Measurements from ENCODE around the gene SPATA6.

SPATA6 gene

DNA sequence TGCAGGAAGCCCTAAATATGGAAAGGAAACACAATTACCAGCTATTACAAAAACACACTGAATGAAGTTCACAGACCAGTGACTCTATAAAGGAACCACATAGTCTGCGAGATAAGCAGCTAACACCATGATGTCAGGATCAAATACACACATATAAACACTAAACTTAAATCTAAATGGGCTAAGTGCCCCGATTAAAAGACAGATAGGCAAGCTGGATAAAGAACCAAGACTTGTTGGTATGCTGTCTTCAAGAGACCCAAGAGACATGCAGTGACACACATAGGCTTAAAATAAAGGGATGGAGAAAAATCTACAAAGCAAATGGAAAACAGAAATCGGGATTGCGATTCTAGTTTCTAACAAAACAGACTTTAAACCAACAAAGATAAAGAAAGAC lies 127.6 kb downstream of the SPATA6 start:
- ChIA-PET CTCF (no interaction called here), POLR2A (no interaction called here)
- no peak for TF ChIP-seq FOXA1 (IDR thresholded peaks at IDR 0.05)
- no peak for TF ChIP-seq ELF4 (IDR thresholded peaks at IDR 0.05)
- TF ChIP-seq CTBP1 (IDR thresholded peaks at IDR 0.05; ENCODE audit: borderline replicate concordance) = no peak
- no peak for TF ChIP-seq ARNT (IDR thresholded peaks at IDR 0.05)
- TF ChIP-seq LEF1 (IDR thresholded peaks at IDR 0.05; ENCODE audit: borderline replicate concordance) = no peak
- no peak for TF ChIP-seq TARDBP (IDR thresholded peaks at IDR 0.05)
- no peak for TF ChIP-seq ZNF384 (IDR thresholded peaks at IDR 0.05)
- no peak for TF ChIP-seq NFRKB (IDR thresholded peaks at IDR 0.05)
- no peak for TF ChIP-seq HDGF (IDR thresholded peaks at IDR 0.05; ENCODE audit: borderline replicate concordance)
- no peak for TF ChIP-seq BHLHE40 (IDR thresholded peaks at IDR 0.05; ENCODE audit: borderline replicate concordance)
- no peak for TF ChIP-seq SUZ12 (IDR thresholded peaks at IDR 0.05)
- no peak for TF ChIP-seq L3MBTL2 (conservative IDR thresholded peaks at IDR 0.05)
- TF ChIP-seq FOXK2 (IDR thresholded peaks at IDR 0.05) = no peak
- no peak for TF ChIP-seq SP1 (IDR thresholded peaks at IDR 0.05)
- TF ChIP-seq FOXM1 (IDR thresholded peaks at IDR 0.05; ENCODE audit: borderline replicate concordance) = no peak
- TF ChIP-seq, protein P1, sequence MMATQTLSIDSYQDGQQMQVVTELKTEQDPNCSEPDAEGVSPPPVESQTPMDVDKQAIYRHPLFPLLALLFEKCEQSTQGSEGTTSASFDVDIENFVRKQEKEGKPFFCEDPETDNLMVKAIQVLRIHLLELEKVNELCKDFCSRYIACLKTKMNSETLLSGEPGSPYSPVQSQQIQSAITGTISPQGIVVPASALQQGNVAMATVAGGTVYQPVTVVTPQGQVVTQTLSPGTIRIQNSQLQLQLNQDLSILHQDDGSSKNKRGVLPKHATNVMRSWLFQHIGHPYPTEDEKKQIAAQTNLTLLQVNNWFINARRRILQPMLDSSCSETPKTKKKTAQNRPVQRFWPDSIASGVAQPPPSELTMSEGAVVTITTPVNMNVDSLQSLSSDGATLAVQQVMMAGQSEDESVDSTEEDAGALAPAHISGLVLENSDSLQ (IDR thresholded peaks at IDR 0.05) = no peak
- DNase-seq (ENCODE audit: extremely low spot score) = no peak

DNA sequence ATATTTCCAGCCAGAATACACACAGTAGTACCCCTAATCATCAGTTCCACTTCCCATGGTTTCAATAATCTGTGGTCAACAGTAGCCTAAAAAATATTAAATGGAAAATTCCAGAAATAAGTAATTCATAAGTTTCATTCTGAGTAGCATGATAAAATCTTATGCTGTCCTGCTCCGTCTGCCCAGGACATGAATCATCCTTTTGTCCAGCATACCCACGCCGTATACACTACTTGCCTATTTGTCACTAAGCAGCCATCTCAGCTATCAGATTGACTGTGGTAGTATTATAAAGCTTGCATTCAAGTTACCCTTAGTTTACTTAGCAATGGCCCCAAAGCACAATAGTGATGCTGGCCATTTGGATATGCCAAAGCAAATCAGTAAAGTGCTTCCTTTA lies 130.8 kb downstream of the SPATA6 start:
- ChIA-PET POLR2A (no interaction called here), CTCF (no interaction called here)
- DNase-seq (ENCODE audit: extremely low spot score) = no peak
- TF ChIP-seq ZNF384 (IDR thresholded peaks at IDR 0.05) (no peak), BHLHE40 (IDR thresholded peaks at IDR 0.05; ENCODE audit: borderline replicate concordance) (no peak), FOXK2 (IDR thresholded peaks at IDR 0.05) (no peak), L3MBTL2 (conservative IDR thresholded peaks at IDR 0.05) (no peak), TARDBP (IDR thresholded peaks at IDR 0.05) (no peak), ARNT (IDR thresholded peaks at IDR 0.05) (no peak), FOXM1 (IDR thresholded peaks at IDR 0.05; ENCODE audit: borderline replicate concordance) (no peak), SUZ12 (IDR thresholded peaks at IDR 0.05) (no peak), CTBP1 (IDR thresholded peaks at IDR 0.05; ENCODE audit: borderline replicate concordance) (no peak)
- TF ChIP-seq, protein P1 (IDR thresholded peaks at IDR 0.05) = no peak

DNA sequence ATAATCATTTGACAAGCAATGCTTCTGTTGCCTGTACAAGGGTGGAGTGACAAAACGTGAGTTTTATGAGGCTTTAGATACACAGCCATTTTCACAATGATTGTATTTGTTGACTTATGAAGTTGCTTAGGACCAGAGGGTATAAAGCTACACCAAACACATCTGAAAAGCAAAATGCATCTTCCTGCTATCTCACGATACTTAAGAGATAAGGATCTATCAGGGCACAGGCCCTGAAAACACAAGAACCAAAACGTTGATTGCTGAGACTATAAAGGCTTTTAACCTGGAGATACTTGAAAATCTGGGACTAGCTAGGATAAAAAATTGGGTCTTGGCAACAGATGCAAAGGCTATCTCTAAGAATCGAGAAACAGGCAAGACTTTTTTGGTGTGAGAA lies 133.7 kb downstream of the SPATA6 start:
- POLR2A ChIA-PET = no interaction called here
- DNase-seq (ENCODE audit: extremely low spot score) = no peak
- CTCF ChIA-PET = no interaction called here
- TF ChIP-seq FOXA1 (IDR thresholded peaks at IDR 0.05) (no peak), HDGF (IDR thresholded peaks at IDR 0.05; ENCODE audit: borderline replicate concordance) (no peak), TARDBP (IDR thresholded peaks at IDR 0.05) (no peak), SP1 (IDR thresholded peaks at IDR 0.05) (no peak), L3MBTL2 (conservative IDR thresholded peaks at IDR 0.05) (no peak)
- TF ChIP-seq, protein P1 (IDR thresholded peaks at IDR 0.05) = no peak

DNA sequence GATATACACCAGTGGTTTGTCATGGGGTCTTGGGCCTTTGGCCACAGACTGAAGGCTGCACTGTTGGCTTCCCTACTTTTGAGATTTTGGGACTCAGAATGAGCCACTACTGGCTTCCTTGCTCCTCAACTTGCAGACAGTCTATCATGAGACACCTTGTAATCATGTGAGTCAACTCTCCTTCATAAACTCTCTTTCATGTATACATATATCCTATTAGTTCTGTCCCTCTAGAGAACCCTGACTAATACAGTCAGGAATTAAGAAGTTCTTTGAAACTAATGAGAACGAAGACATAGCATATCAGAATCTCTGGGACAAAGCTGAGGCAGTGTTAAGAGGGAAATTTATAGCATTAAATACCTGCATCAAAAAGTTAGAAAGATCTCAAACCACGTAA lies 138.7 kb downstream of the SPATA6 start:
- no peak for DNase-seq (ENCODE audit: extremely low spot score)
- no peak for TF ChIP-seq NFRKB (IDR thresholded peaks at IDR 0.05)
- no peak for TF ChIP-seq SUZ12 (IDR thresholded peaks at IDR 0.05)
- TF ChIP-seq ARNT (IDR thresholded peaks at IDR 0.05) = no peak
- TF ChIP-seq, protein P1 (IDR thresholded peaks at IDR 0.05) = no peak
- no peak for TF ChIP-seq CTBP1 (IDR thresholded peaks at IDR 0.05; ENCODE audit: borderline replicate concordance)
- TF ChIP-seq LEF1 (IDR thresholded peaks at IDR 0.05; ENCODE audit: borderline replicate concordance) = no peak
- ChIA-PET POLR2A (no interaction called here), CTCF (no interaction called here)

DNA sequence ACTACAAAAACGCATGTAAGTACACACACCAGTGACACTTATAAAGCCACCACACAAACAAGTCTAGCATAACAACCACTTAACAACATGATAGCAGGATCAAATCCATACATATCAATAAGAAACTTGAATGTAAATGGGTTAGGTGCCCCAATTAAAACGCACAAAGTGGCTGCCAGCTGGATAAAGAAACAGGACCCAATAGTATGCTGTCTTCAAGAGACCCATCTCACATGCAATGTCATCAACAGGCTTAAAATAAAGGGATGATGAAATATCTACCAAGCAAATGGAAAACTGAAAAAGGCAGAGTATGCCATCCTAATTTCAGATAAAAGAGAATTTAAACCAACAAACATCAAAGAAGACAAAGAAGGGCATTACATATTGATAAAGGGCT lies 139.9 kb downstream of the SPATA6 start:
- ChIA-PET POLR2A (no interaction called here), CTCF (no interaction called here)
- DNase-seq (ENCODE audit: extremely low spot score) = no peak
- TF ChIP-seq LEF1 (IDR thresholded peaks at IDR 0.05; ENCODE audit: borderline replicate concordance) (no peak), SP1 (IDR thresholded peaks at IDR 0.05) (no peak), CTBP1 (IDR thresholded peaks at IDR 0.05; ENCODE audit: borderline replicate concordance) (no peak), TARDBP (IDR thresholded peaks at IDR 0.05) (no peak), ZNF384 (IDR thresholded peaks at IDR 0.05) (no peak), HDGF (IDR thresholded peaks at IDR 0.05; ENCODE audit: borderline replicate concordance) (no peak)

DNA sequence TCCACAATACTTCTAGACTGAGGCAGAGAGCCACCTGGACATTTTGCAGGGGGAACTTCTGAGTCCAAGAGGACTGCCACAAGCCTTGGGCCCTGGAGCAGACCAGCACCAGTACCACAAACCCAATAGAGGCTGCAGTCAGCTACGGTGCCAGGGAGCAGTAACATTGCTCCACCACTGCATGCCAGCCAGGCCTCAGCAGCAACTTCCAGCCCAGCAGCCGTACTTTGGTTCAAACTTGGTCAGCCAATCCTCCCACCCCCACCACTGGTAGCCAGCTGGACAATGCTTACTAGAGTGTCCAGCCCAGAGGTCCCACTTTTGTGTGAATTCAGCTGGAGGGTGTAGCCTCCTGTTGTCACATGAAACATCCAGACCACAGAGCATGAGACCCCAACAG lies 142.1 kb downstream of the SPATA6 start:
- POLR2A ChIA-PET = no interaction called here
- CTCF ChIA-PET = no interaction called here
- TF ChIP-seq, protein P1 (IDR thresholded peaks at IDR 0.05) = no peak
- TF ChIP-seq SP1 (IDR thresholded peaks at IDR 0.05) (no peak), HDGF (IDR thresholded peaks at IDR 0.05; ENCODE audit: borderline replicate concordance) (no peak), FOXM1 (IDR thresholded peaks at IDR 0.05; ENCODE audit: borderline replicate concordance) (no peak), SUZ12 (IDR thresholded peaks at IDR 0.05) (no peak), TARDBP (IDR thresholded peaks at IDR 0.05) (no peak), CTBP1 (IDR thresholded peaks at IDR 0.05; ENCODE audit: borderline replicate concordance) (no peak), ARNT (IDR thresholded peaks at IDR 0.05) (no peak), BHLHE40 (IDR thresholded peaks at IDR 0.05; ENCODE audit: borderline replicate concordance) (no peak), ZNF384 (IDR thresholded peaks at IDR 0.05) (no peak), NFRKB (IDR thresholded peaks at IDR 0.05) (no peak), L3MBTL2 (conservative IDR thresholded peaks at IDR 0.05) (no peak), FOXA1 (IDR thresholded peaks at IDR 0.05) (no peak), FOXK2 (IDR thresholded peaks at IDR 0.05) (no peak), ELF4 (IDR thresholded peaks at IDR 0.05) (no peak), LEF1 (IDR thresholded peaks at IDR 0.05; ENCODE audit: borderline replicate concordance) (no peak)
- no peak for DNase-seq (ENCODE audit: extremely low spot score)

Data from HEK293T (cell line).